Measurements from ENCODE around the gene TRIM15. TPM values are rescaled to one million over a fixed set of nuclear protein-coding genes. Genes with fewer than 3 reads are reported as not detected.
A peak's percentile ranks its signal among the peaks of the same experiment; 100 is the strongest.

The TRIM15 gene
- polyA plus RNA-seq, 1 donor from 2014 or later, result not detected

DNA sequence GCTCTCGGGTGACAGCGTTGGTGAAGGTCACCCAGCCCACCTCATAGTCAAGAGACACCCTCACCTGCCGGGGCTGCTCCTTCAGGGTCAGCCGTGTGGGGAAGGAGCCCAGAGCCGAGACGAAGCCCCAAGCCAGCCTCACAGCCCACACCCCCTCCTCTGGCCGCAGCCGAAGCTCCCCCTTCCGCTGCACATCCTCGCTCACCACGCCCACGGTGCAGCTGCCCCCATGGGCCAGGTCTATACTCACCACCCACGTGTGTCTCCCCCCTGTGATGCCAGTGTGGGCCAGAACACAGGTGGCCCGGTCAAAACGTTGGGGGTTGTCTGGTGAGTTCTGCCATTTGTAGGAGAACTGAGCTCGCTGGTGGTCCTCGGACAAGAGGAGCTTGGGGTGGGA is 9.3 kb upstream of the TRIM15 start:
- no peaks in the 10 kb centered on the region for H3K9me3 Mint-ChIP-seq
- peaks cover 0 to 6% (median 0%) of the 10 kb centered on the region in 3 donors for H3K4me1 Mint-ChIP-seq
- H3K27ac Mint-ChIP-seq, result no peak overlapping the region
- H3K27me3 Mint-ChIP-seq, result peaks cover 15% of the 10 kb centered on the region
- no peak overlapping the region for H3K4me3 Mint-ChIP-seq
- peaks cover 3% of the 10 kb centered on the region for H3K36me3 Mint-ChIP-seq

DNA sequence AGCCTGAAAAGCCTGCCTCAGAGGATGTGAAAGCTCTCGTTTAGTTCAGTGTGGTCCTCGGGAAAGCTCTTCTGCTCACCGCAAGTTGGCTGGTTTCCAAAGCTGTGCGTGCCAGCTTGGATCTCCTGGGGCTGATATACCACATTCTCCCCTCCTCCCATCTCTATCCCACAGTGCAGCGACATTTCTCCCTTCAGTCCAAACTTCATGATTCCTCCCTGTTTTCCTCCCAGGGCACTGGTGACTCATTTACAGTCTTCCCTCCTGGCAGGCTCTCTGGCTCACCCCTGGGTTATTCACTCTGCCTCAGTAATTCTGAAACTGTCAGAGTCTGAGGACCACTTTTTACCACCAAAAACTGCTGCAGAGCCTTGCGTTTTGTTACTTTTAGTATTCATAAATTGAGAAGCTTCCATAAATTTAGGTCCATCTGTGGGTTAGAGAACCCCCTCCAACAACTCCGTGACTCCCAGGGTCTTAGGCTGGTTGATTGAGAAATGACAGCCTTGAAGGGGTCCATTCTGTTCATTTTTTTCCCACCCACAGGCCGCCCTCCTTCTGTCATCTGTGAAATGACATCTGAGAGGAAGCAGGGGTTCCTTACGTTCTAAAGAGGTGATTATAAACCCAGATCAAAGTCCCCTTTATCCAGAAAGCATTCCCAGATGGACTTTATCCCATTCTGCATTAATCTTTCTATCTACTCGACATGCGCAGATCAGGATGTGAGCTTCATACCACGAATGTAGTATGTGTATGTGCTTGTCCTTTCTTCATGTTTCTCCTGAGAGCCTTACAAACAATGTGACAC is 8.4 kb upstream of the TRIM15 start:
- peaks cover 14% of the 10 kb centered on the region for H3K27me3 Mint-ChIP-seq
- no peak overlapping the region for H3K27ac Mint-ChIP-seq

DNA sequence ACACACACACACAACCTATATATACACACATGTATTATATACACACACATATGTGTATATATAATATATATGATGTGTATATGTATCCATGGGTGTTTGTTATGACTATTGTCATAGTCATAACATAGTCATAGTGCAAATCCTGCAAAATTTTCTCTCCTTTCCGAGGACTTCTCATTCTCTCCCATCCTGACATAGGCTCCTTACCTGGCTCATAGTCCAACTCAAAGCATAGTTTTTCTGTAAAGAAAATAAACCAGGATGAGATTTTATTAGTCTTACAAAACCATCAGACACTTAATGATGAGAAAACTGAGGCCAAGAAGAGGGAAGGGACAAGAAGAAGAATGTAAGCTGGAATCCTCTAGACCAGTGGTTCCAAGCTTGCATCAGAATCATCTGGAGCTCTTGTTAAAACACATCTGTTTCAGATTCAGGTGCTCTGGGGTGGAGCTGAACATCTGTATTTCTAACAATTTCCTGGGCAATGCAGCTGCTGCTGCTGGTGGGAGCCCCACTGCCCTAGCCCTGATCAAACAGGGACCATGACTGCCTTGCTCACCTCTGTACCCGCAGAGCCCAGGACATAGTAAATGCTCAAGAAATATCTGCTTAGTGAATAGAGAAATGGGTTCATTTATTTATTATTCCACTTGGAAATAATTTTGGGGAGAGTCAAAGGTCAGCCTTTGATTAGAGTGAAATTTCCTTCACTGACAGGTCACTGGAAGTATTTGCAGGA is 7.7 kb upstream of the TRIM15 start:
- Mint-ChIP-seq H3K4me3 (no peak overlapping the region), H3K4me1 (peaks cover 0 to 4% (median 0%) of the 10 kb centered on the region in 3 donors), H3K36me3 (peaks cover 2% of the 10 kb centered on the region), H3K27ac (no peak overlapping the region), H3K9me3 (no peaks in the 10 kb centered on the region), H3K27me3 (peaks cover 16% of the 10 kb centered on the region)

More for the DNA sequence above, 8.4 kb upstream of the TRIM15 start:
- peak overlapping the region in 1 of 4 donors; percentile 15 for H3K4me3 Mint-ChIP-seq
- peaks cover 2% of the 10 kb centered on the region for H3K36me3 Mint-ChIP-seq
- no peaks in the 10 kb centered on the region for H3K9me3 Mint-ChIP-seq
- H3K4me1 Mint-ChIP-seq, result peaks cover 0 to 4% (median 0%) of the 10 kb centered on the region in 3 donors

DNA sequence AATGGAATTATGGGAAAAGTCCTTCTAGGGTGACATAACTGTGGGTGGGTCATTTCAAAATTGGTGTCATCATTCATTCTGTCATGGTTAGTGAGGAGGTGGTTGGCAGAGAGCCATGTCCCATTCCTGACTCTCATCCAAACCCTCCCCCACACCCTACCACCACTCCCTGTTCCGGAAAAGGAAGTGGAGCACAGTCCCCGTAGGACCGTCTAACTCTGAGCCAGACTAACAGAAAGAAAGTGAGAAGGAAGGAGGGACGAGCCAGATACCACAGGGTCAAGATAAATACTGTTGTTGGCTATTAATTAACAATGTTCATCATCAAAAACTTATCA is 7.1 kb upstream of the TRIM15 start:
- peaks cover 2% of the 10 kb centered on the region for H3K36me3 Mint-ChIP-seq
- H3K4me1 Mint-ChIP-seq, result peaks cover 0 to 4% (median 0%) of the 10 kb centered on the region in 3 donors
- no peaks in the 10 kb centered on the region for H3K9me3 Mint-ChIP-seq
- H3K27me3 Mint-ChIP-seq, result peaks cover 16% of the 10 kb centered on the region
- H3K27ac Mint-ChIP-seq, result no peak overlapping the region
- peak overlapping the region in 1 of 4 donors; percentile 61 for H3K4me3 Mint-ChIP-seq

DNA sequence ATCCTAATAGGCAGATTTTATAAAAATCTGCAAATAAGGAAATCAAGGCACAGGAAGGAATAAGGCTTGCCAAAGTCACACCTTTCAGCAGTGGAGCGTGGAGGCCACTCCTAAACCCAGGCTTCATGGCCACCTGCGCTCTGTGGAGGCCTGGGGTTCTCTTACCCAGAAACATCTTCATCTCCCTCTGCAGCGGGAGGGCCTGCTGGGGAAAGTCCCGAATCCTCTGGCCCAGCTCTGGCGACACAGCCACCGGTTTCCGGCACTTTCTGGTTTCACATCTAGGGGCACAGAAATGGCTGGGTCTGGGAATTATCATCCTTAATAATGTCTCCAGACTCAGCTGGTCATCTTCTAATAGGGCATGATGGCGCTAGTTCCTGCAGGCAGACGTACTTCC is 6.6 kb upstream of the TRIM15 start:
- peaks cover 2% of the 10 kb centered on the region for H3K36me3 Mint-ChIP-seq
- no peak overlapping the region for H3K4me3 Mint-ChIP-seq
- H3K9me3 Mint-ChIP-seq, result no peaks in the 10 kb centered on the region
- H3K4me1 Mint-ChIP-seq, result peaks cover 0 to 3% (median 0%) of the 10 kb centered on the region in 3 donors
- no peak overlapping the region for H3K27ac Mint-ChIP-seq
- H3K27me3 Mint-ChIP-seq, result peaks cover 15% of the 10 kb centered on the region

DNA sequence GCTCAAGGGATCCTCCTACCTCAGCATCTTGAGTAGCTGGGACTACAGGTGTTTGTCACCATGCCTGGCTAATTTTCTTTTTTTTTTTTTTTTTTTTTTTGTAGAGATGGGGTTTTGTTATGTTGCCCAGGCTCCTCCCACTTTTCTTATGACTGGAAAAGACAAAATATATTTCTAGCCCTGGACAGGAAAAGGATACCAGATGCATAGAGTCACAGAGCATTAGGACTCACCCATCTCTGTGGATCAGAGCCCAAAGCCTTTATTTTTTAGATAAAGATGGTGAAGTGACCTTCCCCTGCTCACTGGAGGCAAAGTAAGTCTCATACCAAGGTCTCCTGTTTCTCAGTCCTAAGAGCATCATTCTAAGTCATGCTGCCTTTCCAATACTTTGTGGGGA is 5.8 kb upstream of the TRIM15 start:
- no peak overlapping the region for H3K4me3 Mint-ChIP-seq
- no peak overlapping the region for H3K27ac Mint-ChIP-seq
- no peaks in the 10 kb centered on the region for H3K9me3 Mint-ChIP-seq
- peaks cover 2% of the 10 kb centered on the region for H3K36me3 Mint-ChIP-seq
- H3K27me3 Mint-ChIP-seq, result peaks cover 15% of the 10 kb centered on the region
- H3K4me1 Mint-ChIP-seq, result peaks cover 0 to 3% (median 1%) of the 10 kb centered on the region in 3 donors

DNA sequence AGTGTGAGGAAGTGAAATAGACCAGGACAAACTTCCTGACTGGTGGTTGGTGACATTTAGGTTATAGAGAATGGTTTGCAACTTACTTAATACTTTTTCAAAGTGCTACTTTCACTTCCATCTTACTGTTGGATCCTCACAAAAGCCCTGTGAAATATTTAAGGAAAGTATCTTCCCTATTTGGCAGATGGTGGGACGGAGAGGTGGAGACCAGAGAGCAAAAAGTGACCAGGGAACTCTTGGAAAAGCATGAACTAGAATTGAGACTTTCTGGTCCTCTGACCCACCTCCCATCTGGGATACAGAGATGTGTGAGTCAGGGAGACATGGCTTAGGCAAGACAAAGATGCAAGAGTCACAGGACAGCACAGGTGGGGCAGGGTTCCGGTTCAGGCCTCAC is 5.3 kb upstream of the TRIM15 start:
- Mint-ChIP-seq H3K27me3 (peaks cover 12% of the 10 kb centered on the region), H3K9me3 (no peaks in the 10 kb centered on the region), H3K36me3 (peaks cover 2% of the 10 kb centered on the region), H3K27ac (no peak overlapping the region), H3K4me3 (no peak overlapping the region), H3K4me1 (peaks cover 0 to 3% (median 1%) of the 10 kb centered on the region in 3 donors)

DNA sequence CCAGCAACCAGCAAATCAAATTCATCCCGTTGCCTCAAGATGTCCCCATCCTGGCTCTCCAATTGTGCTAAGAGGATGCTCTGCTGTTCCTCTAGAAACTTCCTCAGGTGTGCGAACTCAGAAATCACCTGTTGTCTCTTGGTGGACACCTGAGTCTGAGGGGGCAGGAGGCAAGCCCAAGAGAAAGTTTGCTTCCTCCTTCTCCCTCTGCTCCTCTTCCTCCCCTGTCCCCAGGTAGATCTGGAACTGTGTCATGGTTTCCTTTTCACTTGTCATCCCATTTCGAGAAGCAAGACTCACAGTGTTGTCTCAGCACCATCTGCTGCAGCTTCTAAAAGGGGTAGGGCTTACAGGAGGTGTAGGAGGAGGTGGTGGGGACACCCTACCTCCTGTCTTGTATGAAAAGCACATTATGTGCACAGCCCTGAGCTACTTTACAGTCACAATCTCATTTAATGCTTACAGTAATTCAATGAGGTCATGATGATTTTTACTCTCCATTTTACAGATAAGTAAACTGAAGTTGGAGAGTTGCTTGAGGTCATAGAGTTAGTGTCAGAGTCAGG is 4.8 kb upstream of the TRIM15 start:
- Mint-ChIP-seq H3K27me3 (peaks cover 12% of the 10 kb centered on the region), H3K4me1 (peaks cover 0 to 3% (median 1%) of the 10 kb centered on the region in 3 donors), H3K4me3 (no peak overlapping the region), H3K27ac (no peak overlapping the region), H3K36me3 (peaks cover 2% of the 10 kb centered on the region), H3K9me3 (no peaks in the 10 kb centered on the region)

DNA sequence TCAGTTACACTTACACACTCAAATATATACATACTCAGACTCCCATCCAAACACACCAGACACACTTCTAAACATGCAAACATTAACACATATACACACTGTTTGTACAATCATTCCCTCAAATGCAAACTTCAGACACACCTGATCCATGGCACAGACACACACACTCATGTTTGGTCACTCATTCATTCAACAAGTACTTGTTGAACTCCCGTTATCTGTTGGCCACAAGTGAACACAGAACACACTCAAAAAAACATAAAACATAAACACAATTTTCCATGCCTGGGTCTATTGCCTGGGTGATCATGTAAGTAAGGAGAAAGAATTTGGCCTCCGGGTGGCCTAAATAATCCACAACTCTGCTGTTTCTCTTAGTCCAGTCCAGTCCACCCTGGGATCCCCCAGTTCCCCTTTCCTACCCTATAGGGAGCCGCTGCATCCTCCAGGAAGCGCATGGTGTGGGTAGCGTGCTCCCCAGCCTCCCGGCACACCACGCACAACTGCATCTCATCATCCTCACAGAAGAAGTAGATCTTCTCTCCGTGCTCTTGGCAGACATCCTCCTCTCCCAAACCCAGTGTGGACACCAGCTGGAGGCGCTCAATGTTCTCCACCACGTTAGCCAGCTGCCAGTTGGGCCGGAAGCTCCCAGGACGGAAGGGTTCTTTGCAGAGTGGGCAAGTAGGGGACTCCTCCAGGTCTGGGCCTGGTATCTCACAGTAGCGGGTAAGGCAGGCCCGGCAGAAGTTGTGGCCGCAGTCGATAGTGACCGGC is 3.1 kb upstream of the TRIM15 start:
- H3K4me1 Mint-ChIP-seq, result peaks cover 0 to 3% (median 1%) of the 10 kb centered on the region in 3 donors
- peaks cover 2% of the 10 kb centered on the region for H3K36me3 Mint-ChIP-seq
- peak overlapping the region in 1 of 4 donors; percentile 57 for H3K4me3 Mint-ChIP-seq
- H3K27me3 Mint-ChIP-seq, result peaks cover 11% of the 10 kb centered on the region
- H3K9me3 Mint-ChIP-seq, result no peaks in the 10 kb centered on the region
- H3K27ac Mint-ChIP-seq, result no peak overlapping the region

DNA sequence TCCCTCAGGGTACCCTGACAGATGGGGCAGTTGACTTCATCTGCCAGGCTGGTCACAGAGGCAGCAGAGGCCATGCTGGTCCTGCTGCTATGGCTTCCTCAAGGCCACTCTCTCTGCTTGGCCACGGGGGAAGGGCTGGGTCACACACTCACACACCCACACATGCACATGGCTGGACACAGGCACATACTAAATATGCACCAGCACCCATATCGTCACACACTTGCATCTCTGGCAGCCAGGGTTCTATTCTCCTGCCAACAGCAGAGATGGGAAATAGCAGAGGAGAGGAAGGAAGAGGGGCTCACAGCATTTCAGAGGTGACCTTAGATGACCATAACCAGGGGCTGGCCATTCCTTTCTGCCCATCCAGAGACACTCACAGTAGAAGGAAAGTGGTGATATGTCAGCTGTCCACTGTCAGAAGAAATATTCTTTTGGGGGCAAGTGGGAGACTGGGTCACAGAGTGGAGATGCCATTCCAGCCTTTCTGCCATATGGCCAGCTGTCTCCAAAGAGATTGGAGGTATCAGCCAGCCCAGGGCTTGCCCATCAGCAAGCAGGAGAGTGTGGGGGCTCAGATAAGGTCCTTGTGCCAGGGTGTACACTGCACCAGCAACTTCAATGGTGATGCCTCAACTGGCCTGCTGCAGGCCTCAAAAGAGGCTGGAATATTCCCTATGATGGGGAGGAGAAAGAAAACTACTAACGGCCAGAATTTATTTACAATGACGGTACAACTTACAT is 2.4 kb upstream of the TRIM15 start, which contains the start of gene TRIM10:
Gene TRIM10, minus strand, starts transcription at position 427 of the 747 bp plus-strand sequence. Its CDS starts 353 bp downstream, at position 74.
- H3K4me1 Mint-ChIP-seq, result peaks cover 0 to 3% (median 1%) of the 10 kb centered on the region in 3 donors

DNA sequence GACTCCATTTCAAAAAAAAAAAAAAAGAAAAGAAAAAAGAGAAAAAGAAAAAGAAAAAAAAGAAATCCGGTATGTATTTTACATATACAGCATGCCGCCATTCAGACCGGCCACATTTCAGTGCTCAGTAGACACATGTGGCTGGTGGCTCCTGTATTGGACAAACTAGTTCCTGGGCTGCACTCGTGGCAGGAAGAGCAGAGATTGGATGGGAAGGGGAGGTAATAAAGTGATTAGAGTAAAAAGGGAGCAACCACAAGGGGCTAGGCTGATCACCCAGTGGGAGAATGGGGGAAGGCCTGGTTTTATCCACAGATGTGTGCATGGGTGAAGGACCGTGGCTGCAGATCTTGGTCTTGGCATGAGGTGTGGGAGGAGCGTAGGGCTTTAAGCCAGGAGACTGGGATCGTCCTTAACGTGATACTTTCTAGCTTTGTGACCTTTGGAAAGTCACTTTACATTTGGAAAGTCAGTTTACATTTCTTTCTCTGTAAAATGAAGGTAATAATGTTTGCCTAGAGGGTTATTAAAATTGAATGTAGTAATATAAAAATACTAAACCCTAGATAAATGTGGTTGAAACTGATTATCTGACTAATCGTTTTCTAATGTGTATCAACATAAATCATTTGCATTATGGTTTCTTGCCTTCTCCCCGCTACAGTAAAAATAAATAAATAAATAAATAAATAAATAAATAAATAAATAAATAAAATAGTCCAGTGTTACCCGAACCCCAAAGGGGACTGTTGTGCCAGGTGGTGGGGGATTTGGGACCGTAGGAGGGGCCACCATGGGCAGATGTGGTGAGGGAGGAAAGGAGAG is 869 bp upstream of the TRIM15 start:
- peaks cover 1 to 6% (median 3%) of the 10 kb centered on the region in 3 donors for H3K4me1 Mint-ChIP-seq
- peaks cover 20% of the 10 kb centered on the region for H3K27me3 Mint-ChIP-seq
- no peaks in the 10 kb centered on the region for H3K9me3 Mint-ChIP-seq
- peaks cover 2% of the 10 kb centered on the region for H3K36me3 Mint-ChIP-seq
- H3K4me3 Mint-ChIP-seq, result no peak overlapping the region
- no peak overlapping the region for H3K27ac Mint-ChIP-seq

More for the DNA sequence above, 2.4 kb upstream of the TRIM15 start, which contains the start of gene TRIM10:
- peaks cover 17% of the 10 kb centered on the region for H3K27me3 Mint-ChIP-seq
- H3K27ac Mint-ChIP-seq, result no peak within 1 kb of the TSS
- no peaks in the 10 kb centered on the region for H3K9me3 Mint-ChIP-seq
- peak within 1 kb of the TSS in 1 of 4 donors; percentile 57 for H3K4me3 Mint-ChIP-seq
- peaks cover 2% of the 10 kb centered on the region for H3K36me3 Mint-ChIP-seq

DNA sequence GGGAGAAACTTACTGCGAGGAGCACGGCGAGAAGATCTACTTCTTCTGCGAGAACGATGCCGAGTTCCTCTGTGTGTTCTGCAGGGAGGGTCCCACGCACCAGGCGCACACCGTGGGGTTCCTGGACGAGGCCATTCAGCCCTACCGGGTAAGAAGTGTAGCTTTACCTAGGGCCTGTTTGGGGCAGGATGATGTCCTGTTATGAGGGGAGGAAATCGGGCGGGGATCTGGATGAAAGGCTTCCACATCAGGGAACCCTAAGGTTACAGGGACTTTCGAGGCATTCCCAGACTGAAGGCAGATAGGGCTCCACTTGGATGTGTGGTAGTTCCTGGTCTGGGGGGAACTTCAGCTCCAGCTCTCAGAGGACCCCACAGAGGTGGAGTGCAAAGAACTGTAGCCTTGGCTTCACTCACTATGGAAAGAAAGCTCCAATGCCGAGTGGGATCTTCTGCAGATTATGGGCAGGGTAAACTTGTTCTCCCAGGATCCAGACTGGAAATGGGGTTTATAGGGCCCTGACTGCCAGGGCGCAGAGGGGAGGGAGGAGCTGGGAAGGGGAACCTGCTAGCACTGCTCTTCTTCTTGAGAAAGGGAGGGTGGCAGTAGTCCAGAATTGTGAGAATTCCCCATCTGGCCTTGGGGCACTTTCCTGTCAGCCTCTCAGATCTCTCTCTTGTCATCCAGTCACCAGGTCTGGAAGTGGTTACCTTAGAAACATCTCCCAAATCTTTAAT is 740 bp downstream of the TRIM15 start:
- peaks cover 32% of the 10 kb centered on the region for H3K27me3 Mint-ChIP-seq

DNA sequence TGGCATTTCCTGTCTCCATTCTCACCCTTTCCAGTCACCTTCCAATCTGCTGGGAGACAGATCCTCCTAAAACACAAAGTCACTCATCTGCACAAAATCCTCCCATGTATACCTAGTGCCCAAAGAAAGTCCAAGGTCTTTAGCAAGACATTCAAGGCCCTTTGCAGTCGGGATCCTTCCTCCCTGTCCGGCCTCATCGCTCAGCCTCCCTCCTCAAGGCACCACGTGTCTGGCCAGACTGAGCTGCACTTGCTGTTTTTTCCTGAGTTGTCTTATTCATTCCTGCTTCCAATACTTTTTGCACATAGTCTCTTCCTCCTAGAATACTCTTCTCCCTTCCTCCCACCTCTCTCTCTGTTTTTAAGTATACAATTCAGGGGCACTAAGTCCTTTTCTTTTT is 1.4 kb downstream of the TRIM15 start:
- H3K27me3 Mint-ChIP-seq, result peaks cover 37% of the 10 kb centered on the region
- H3K4me3 Mint-ChIP-seq, result no peak overlapping the region
- H3K36me3 Mint-ChIP-seq, result no peaks in the 10 kb centered on the region

More for the DNA sequence above, 740 bp downstream of the TRIM15 start:
- Mint-ChIP-seq H3K4me1 (peaks cover 0 to 6% (median 3%) of the 10 kb centered on the region in 3 donors), H3K4me3 (no peak overlapping the region), H3K27ac (no peak overlapping the region), H3K9me3 (no peaks in the 10 kb centered on the region), H3K36me3 (no peaks in the 10 kb centered on the region)

More for the DNA sequence above, 1.4 kb downstream of the TRIM15 start:
- H3K4me1 Mint-ChIP-seq, result peaks cover 0 to 6% (median 3%) of the 10 kb centered on the region in 3 donors
- no peaks in the 10 kb centered on the region for H3K9me3 Mint-ChIP-seq
- H3K27ac Mint-ChIP-seq, result peak overlapping the region in 1 of 3 donors; percentile 27
